Stimulated activated CD4-positive, alpha-beta T cell treated with anti-CD3 and anti-CD28 coated beads, Interleukin-12 subunit alpha, Interleukin-12 subunit beta, amount 100 ng/mL, for 4 hours (primary cell): ENCODE results near the gene TAF11L8.
"Not testable (repeated sequence)": the region's sequence is repeated elsewhere in the genome, so short reads cannot be mapped to it uniquely, and the experiment has no call there.

Experiments used
- DNase-seq: peaks from one replicate; pipeline ENCODE4 v3.0.0-alpha.2; 2020

The TAF11L8 gene

GRCh38 chr5:17590860-17591259 lies at the start of gene TAF11L8:
Gene TAF11L8 (minus strand): TSS chr5:17590960.
- DNase-seq, result not testable (repeated sequence)

GRCh38 chr5:17634160-17634559 lies 43.4 kb upstream of the TAF11L8 start, which contains the start of gene TAF11L14:
Gene TAF11L14 (plus strand): TSS chr5:17634460.
- no peak for DNase-seq

GRCh38 chr5:17631788-17632187 lies 41.0 kb upstream of the TAF11L8 start, which contains the start of gene TAF11L13:
Gene TAF11L13 (plus strand): TSS chr5:17632088.
- DNase-seq, result not testable (repeated sequence)

- no peak for DNase-seq
These were observed 34.9 kb upstream of the TAF11L8 start for GRCh38 chr5:17625686-17626085.

- DNase-seq, result no peak
These were observed 29.9 kb upstream of the TAF11L8 start for GRCh38 chr5:17620627-17621026.

GRCh38 chr5:17619354-17619753 lies 28.6 kb upstream of the TAF11L8 start:
- DNase-seq, result no peak

- no peak for DNase-seq
These were observed 24.3 kb upstream of the TAF11L8 start for GRCh38 chr5:17614872-17615605.

GRCh38 chr5:17610092-17610491 lies 19.3 kb upstream of the TAF11L8 start, which contains the start of gene TAF11L12:
Gene TAF11L12 (plus strand): TSS chr5:17610392.
- DNase-seq, result not testable (repeated sequence)

- DNase-seq, result not testable (repeated sequence)
These were observed 16.7 kb upstream of the TAF11L8 start for GRCh38 chr5:17607461-17607860.

GRCh38 chr5:17604951-17605350 lies 14.2 kb upstream of the TAF11L8 start:
- DNase-seq, result no peak

GRCh38 chr5:17603880-17604279 lies 13.1 kb upstream of the TAF11L8 start, which contains the start of gene TAF11L11:
Gene TAF11L11 (plus strand): TSS chr5:17604183.
- not testable (repeated sequence) for DNase-seq

GRCh38 chr5:17597728-17598127 lies 7.0 kb upstream of the TAF11L8 start, which contains the start of gene TAF11L10:
Gene TAF11L10 (minus strand): TSS chr5:17597828.
- DNase-seq, result not testable (repeated sequence)

- DNase-seq, result not testable (repeated sequence)
These were observed 3.5 kb upstream of the TAF11L8 start, which contains the start of gene TAF11L9 for GRCh38 chr5:17594255-17594654. Gene TAF11L9 (minus strand): TSS chr5:17594394.

- not testable (repeated sequence) for DNase-seq
These were observed 5.1 kb downstream of the TAF11L8 start, which contains the start of gene TAF11L7 for GRCh38 chr5:17585658-17586057. Gene TAF11L7 (minus strand): TSS chr5:17585758.
